Adrenal gland (tissue), 12 donors: ENCODE results near the gene KLHDC4. TPM values are rescaled to one million over a fixed set of nuclear protein-coding genes. Genes with fewer than 3 reads are reported as not detected.

Experiments
- DNase-seq, 7 donors: peaks; one replicate each; pipeline ENCODE4 v3.0.0-alpha.2; 2019 to 2020
- H3K27ac ChIP-seq, 5 donors: fragments of 200-600 bp; sonication (generic) in 4 of 5; 1 replicate in 3 of 5; 2 replicates in 2 of 5; pipeline versions ENCODE4 v1.5.1 to v1.8.0; 2016 to 2020; ENCODE audit warnings: mild to moderate bottlenecking in 1 of 5
- H3K27me3 ChIP-seq: fragments of 200-600 bp; 2 replicates; pipeline ENCODE4 v1.8.0; 2021
- H3K36me3 ChIP-seq, 2 donors: fragments of 200-600 bp; replicated peaks in 1 of 2; 1 replicate in 1 of 2; 2 replicates in 1 of 2; pipeline versions ENCODE4 v1.5.1 to v1.8.0; 2018 to 2022
- H3K4me1 ChIP-seq, 2 donors: fragments of 200-600 bp; replicated peaks in 1 of 2; 1 replicate in 1 of 2; 2 replicates in 1 of 2; pipeline versions ENCODE4 v1.5.1 to v1.8.0; 2018 to 2021
- H3K4me3 ChIP-seq, 4 donors: fragments of 200-600 bp; sonication (generic) in 3 of 4; one replicate each; pipeline ENCODE4 v1.5.1; 2016 to 2018
- H3K9me3 ChIP-seq, 3 donors: fragments of 200-600 bp; sonication (generic) in 1 of 3; replicated peaks in 1 of 3; 1 replicate in 2 of 3; 2 replicates in 1 of 3; pipeline versions ENCODE4 v1.5.1 to v1.8.0; 2016 to 2021
- CTCF ChIP-seq, 6 experiments: fragments of 450-650 bp in 4 of 6; fragments of 200-600 bp in 2 of 6; sonication (generic) in 1 of 6; IDR thresholded peaks; 1 replicate in 5 of 6; 2 replicates in 1 of 6; pipeline versions ENCODE4 v1.5.1 to v1.8.0; 2016 to 2021; ENCODE audit warnings: antibody characterized with exemption in 6 of 6, mild to moderate bottlenecking in 2 of 6, moderate library complexity in 1 of 6
- POLR2A ChIP-seq, 2 donors: fragments of 450-650 bp; IDR thresholded peaks; one replicate each; pipeline ENCODE4 v1.6.1; 2017; ENCODE audit warnings: antibody characterized with exemption in 2 of 2, mild to moderate bottlenecking in 2 of 2, moderate library complexity in 1 of 2
- WGBS, 4 donors: extraction: QIAGEN DNeasy Blood & Tissue Kit in 2 of 4; methylation state at CpG; one replicate each; pipeline versions ENCODE4 v1.1.5 to v1.1.7; 2013 to 2017; 5-methylcytosine and 5-hydroxymethylcytosine counted together
- intact Hi-C, 2 donors: fragments of 100-400 bp; cut with DNase I; formaldehyde crosslinking; loops; one replicate each; pipeline versions ENCODE4 v1.14.1 to v1.15.0; 2022 to 2023
- polyA plus RNA-seq, 3 donors: library from polyadenylated mRNA; stranded (reverse); fragments of 200-250 nt in 2 of 3; fragments of 350-450 nt in 1 of 3; fragmentation: Illumina TruSeq in 1 of 3; extraction: RNeasy Lipid Tissue Mini Kit (QIAGEN cat#74804) in 1 of 3; gene quantifications; one replicate each; pipeline ENCODE4 v1.2.3, GENCODE V29; 2013 to 2014
- total RNA-seq, 9 donors: library from RNA; depleted of rRNA in 4 of 9; stranded (reverse); fragments of >200 nt in 4 of 9; fragments of 120-200 nt in 1 of 9; fragmentation: NEBNext Ultra II Directional in 1 of 9; extraction: Animal tissue kit (Norgen Biotek cat#: 25700) in 1 of 9; gene quantifications; one replicate each; pipeline versions ENCODE4 v1.1.0 to v1.2.4, GENCODE V29; 2013 to 2023
- donor health status: healthy with polysubstance abuse.
- donor health status: Bipolar disorder and iron deficiency.
- donor health status: DM: yes; HTN: yes; CAD: no.
- donor health status: DM: no; HTN: no; CAD: no.
- donor health status: DM: no; HTN: no; CAD: no.
- donor health status: DM: yes; HTN: yes; CAD: no.

Gene KLHDC4
- total and polyA plus RNA-seq, 12 donors, result 15.4 to 94.0 (median 26.4) TPM

- no peak for DNase-seq
- intact Hi-C loops, result no loop called here
- no peak overlapping the region for H3K4me3 ChIP-seq
- no peaks in the 10 kb centered on the region for H3K27me3 ChIP-seq
- no peak overlapping the region for H3K27ac ChIP-seq
- H3K36me3 ChIP-seq, result peaks cover 0 to 24% of the 10 kb centered on the region in 2 donors
- H3K9me3 ChIP-seq, result no peaks in the 10 kb centered on the region
- no peaks in the 10 kb centered on the region for H3K4me1 ChIP-seq
- no peak for TF ChIP-seq POLR2A (IDR thresholded peaks at IDR 0.05)
- TF ChIP-seq CTCF (IDR thresholded peaks at IDR 0.05), result no peak
- 93 to 95% (median 93%) methylated on average over 44 to 45 of the region's 45 CpGs for WGBS, 4 donors
Observed at GRCh38 chr16:87707714-87708580, 57.8 kb downstream of the KLHDC4 start.

DNA sequence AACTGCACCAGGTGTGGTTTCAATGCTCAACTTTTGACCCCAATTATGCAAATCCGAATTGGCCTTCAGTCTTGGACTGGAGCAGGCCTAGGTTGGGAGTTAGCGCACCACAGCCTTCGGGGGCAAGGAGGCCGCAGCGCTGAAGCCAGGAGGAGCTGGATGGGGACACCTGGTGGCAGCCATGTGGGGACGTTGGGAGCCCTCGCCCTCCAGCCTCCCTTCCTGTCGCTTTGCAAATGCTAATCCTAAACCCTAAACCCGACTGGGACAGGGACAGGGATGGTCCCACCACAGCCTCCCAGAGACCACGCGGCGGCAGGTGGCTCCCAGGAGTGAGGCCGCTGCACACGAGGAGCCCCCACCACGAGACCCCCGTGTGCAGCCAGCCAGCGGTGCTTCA lies 58.7 kb downstream of the KLHDC4 start:
- intact Hi-C loops, result no loop called here
- no peak for DNase-seq

GRCh38 chr16:87706278-87707000 lies 59.3 kb downstream of the KLHDC4 start:
- intact Hi-C loops, result no loop called here
- TF ChIP-seq POLR2A (IDR thresholded peaks at IDR 0.05) (no peak), CTCF (IDR thresholded peaks at IDR 0.05) (no peak)
- H3K9me3 ChIP-seq, result no peaks in the 10 kb centered on the region
- no peaks in the 10 kb centered on the region for H3K4me1 ChIP-seq
- no peaks in the 10 kb centered on the region for H3K27me3 ChIP-seq
- no peak for DNase-seq
- H3K36me3 ChIP-seq, result peaks cover 0 to 24% of the 10 kb centered on the region in 2 donors
- no peak overlapping the region for H3K4me3 ChIP-seq
- 83 to 88% (median 85%) methylated on average over 7 to 28 of the region's 28 CpGs for WGBS, 4 donors
- no peak overlapping the region for H3K27ac ChIP-seq

More for the DNA sequence above, 58.7 kb downstream of the KLHDC4 start:
- no peak for TF ChIP-seq CTCF (IDR thresholded peaks at IDR 0.05)
- no peak for TF ChIP-seq POLR2A (IDR thresholded peaks at IDR 0.05)
- Histone ChIP-seq H3K36me3 (peaks cover 0 to 24% of the 10 kb centered on the region in 2 donors), H3K9me3 (no peaks in the 10 kb centered on the region), H3K4me1 (no peaks in the 10 kb centered on the region), H3K27ac (no peak overlapping the region), H3K4me3 (no peak overlapping the region), H3K27me3 (no peaks in the 10 kb centered on the region)
- 91 to 94% (median 92%) methylated on average over 5 to 17 of the region's 17 CpGs for WGBS, 4 donors

GRCh38 chr16:87705771-87706277 lies 60.0 kb downstream of the KLHDC4 start:
- intact Hi-C loops, result no loop called here
- no peaks in the 10 kb centered on the region for H3K27me3 ChIP-seq
- H3K9me3 ChIP-seq, result no peaks in the 10 kb centered on the region
- H3K4me1 ChIP-seq, result no peaks in the 10 kb centered on the region
- TF ChIP-seq CTCF (IDR thresholded peaks at IDR 0.05), result no peak
- TF ChIP-seq POLR2A (IDR thresholded peaks at IDR 0.05), result no peak
- H3K27ac ChIP-seq, result no peak overlapping the region
- no peak overlapping the region for H3K4me3 ChIP-seq
- no peak for DNase-seq
- WGBS, 4 donors, result 40 to 78% (median 72%) methylated on average over 1 to 31 of the region's 31 CpGs
- H3K36me3 ChIP-seq, result peaks cover 0 to 19% of the 10 kb centered on the region in 2 donors
